ENCODE measurements around the gene DLX6. TPM values are rescaled to one million over a fixed set of nuclear protein-coding genes. Genes with fewer than 3 reads are reported as not detected.

The DLX6 gene
- total RNA-seq, 1 experiment from 2014 or later, result not detected

DNA sequence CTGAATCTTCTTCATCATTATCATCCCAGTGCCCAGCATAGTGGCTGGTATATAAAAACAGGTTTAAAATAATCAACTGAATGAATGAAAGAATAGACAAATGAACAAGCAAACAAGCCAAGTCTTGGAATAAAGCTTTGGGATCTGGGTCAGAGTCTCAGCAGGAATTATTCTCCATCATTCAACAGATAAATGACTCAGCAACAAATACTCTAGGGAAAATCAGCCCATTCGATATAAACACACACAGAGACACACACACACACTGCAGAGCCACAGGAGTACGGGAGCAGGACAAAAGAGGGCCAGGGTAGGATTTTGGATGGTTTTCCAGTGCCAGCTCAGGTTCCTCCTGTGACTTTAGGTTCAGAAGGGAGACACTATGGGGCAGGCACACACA is 29.2 kb upstream of the DLX6 start:
- no peak for ATAC-seq
- DNase-seq (ENCODE audit: low read depth, low spot score), result no peak
- no peak overlapping the region for H3K27ac ChIP-seq (ENCODE audit: low read depth, low read length)
- no peaks in the 10 kb centered on the region for H3K36me3 ChIP-seq (ENCODE audit: control insufficient read depth in 1 of 2, insufficient read depth in 2 of 2, low read length in 2 of 2)
- no peaks in the 10 kb centered on the region for H3K9me3 ChIP-seq (ENCODE audit: control insufficient read depth in 1 of 2, insufficient read depth in 1 of 2, low read depth in 1 of 2, low read length in 2 of 2)
- ChIA-PET CTCF (no interaction called here), RAD21 (ENCODE audit: low non-redundant PET in 1 of 2, low total read pairs in 2 of 2, uncharacterized antibody in 2 of 2, unreplicated experiment in 2 of 2) (no interaction called here), POLR2A (no interaction called here)
- H3K4me3 ChIP-seq (replicated peaks in 1 of 2; ENCODE audit: low read depth in 1 of 2, low read length in 2 of 2), result no peak overlapping the region
- no TSS peak for BruUV-seq (replicated peaks)
- H3K27me3 ChIP-seq (ENCODE audit: insufficient read depth, low read length), result peaks cover 48% of the 10 kb centered on the region
- no peaks in the 10 kb centered on the region for H3K4me1 ChIP-seq (ENCODE audit: control insufficient read depth in 1 of 2, insufficient read depth in 2 of 2, low read length in 2 of 2)
- no peak overlapping the region for H3K4me2 ChIP-seq (ENCODE audit: low read length)
- no peak overlapping the region for H3K9ac ChIP-seq (ENCODE audit: low read length)
- no peak overlapping the region for H2AFZ ChIP-seq (ENCODE audit: low read depth, low read length, poor library complexity, severe bottlenecking)
- H3K9me2 ChIP-seq (ENCODE audit: insufficient read depth), result no peaks in the 10 kb centered on the region
- TF ChIP-seq RAD21 (IDR thresholded peaks at IDR 0.05; ENCODE audit: low read depth) (no peak), POLR2AphosphoS5 (IDR thresholded peaks at IDR 0.05; ENCODE audit: low read depth, low read length) (no peak), EZH2 (IDR thresholded peaks at IDR 0.05) (no peak), ZNF274 (IDR thresholded peaks at IDR 0.05; ENCODE audit: low read depth, low read length) (no peak), TCF7L2 (IDR thresholded peaks at IDR 0.05; ENCODE audit: borderline replicate concordance, extremely low read depth, insufficient read depth, insufficient read length) (no peak), SIN3A (IDR thresholded peaks at IDR 0.05; ENCODE audit: low read depth) (no peak), POLR2A (IDR thresholded peaks at IDR 0.05; ENCODE audit: borderline replicate concordance, extremely low read depth, insufficient read depth, insufficient read length) (no peak), CTCF (IDR thresholded peaks at IDR 0.05 in 2 of 3, conservative IDR thresholded peaks at IDR 0.05 in 1 of 3; ENCODE audit: borderline replicate concordance in 1 of 3, insufficient read depth in 1 of 3, low read depth in 2 of 3, low read length in 2 of 3) (no peak), SRF (IDR thresholded peaks at IDR 0.05; ENCODE audit: low read depth) (no peak), ZFX (IDR thresholded peaks at IDR 0.05) (no peak), FOSL1 (IDR thresholded peaks at IDR 0.05; ENCODE audit: low read depth) (no peak)
- TF ChIP-seq, protein P1, sequence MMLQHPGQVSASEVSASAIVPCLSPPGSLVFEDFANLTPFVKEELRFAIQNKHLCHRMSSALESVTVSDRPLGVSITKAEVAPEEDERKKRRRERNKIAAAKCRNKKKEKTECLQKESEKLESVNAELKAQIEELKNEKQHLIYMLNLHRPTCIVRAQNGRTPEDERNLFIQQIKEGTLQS (IDR thresholded peaks at IDR 0.05), result no peak
- H3K79me2 ChIP-seq (ENCODE audit: insufficient read depth, low read length), result no peaks in the 10 kb centered on the region
- no peaks in the 10 kb centered on the region for H4K20me1 ChIP-seq (ENCODE audit: insufficient read depth)
- intact Hi-C loops (cut with micrococcal nuclease), result no loop called here
